Gastrocnemius medialis (tissue), 4 donors: ENCODE results near the gene TCP10L.

Source experiments
- CTCF ChIP-seq, 5 experiments: fragments of 450-650 bp in 3 of 5; fragments of 200-600 bp in 2 of 5; sonication (generic) in 2 of 5; IDR thresholded peaks in 4 of 5; conservative IDR thresholded peaks in 1 of 5; 1 replicate in 4 of 5; 2 replicates in 1 of 5; pipeline ENCODE4 v1.5.1; 2016 to 2019; ENCODE audit warnings: antibody characterized with exemption in 5 of 5, mild to moderate bottlenecking in 3 of 5, moderate library complexity in 3 of 5
- POLR2A ChIP-seq, 2 donors: fragments of 450-650 bp; IDR thresholded peaks; one replicate each; pipeline ENCODE4 v1.6.1; 2017; ENCODE audit warnings: antibody characterized with exemption in 2 of 2, mild to moderate bottlenecking in 2 of 2, moderate library complexity in 2 of 2

- no peak for TF ChIP-seq CTCF (IDR thresholded peaks at IDR 0.05 in 4 of 5, conservative IDR thresholded peaks at IDR 0.05 in 1 of 5)
- no peak for TF ChIP-seq POLR2A (IDR thresholded peaks at IDR 0.05)
Observed at GRCh38 chr21:32533053-32533452, 52.3 kb downstream of the TCP10L start.
